Stimulated activated naive CD4-positive, alpha-beta T cell treated with Interleukin-2 at 50 U/mL for 16 hours (primary cell): ENCODE results near the gene PARP9.

Experiments used
- DNase-seq: peaks from one replicate; lab custom pipeline; 2025; lab: John Stamatoyannopoulos, UW

Gene PARP9

GRCh38 chr3:122484985-122485384 is 79.1 kb downstream of the PARP9 start:
- DNase-seq: no peak

- DNase-seq: no peak
Observed at GRCh38 chr3:122481390-122481789, 82.7 kb downstream of the PARP9 start.
